NB4 (cell line): Measurements from ENCODE around the gene ABLIM1.

Source experiments
- DNase-seq: peaks from one replicate; pipeline ENCODE4 v3.0.0; 2010; ENCODE audit warnings: low read depth
- H3K4me3 ChIP-seq: one replicate; pipeline ENCODE4 v1.5.1; 2011; ENCODE audit warnings: mild to moderate bottlenecking, low read depth, low read length, moderate library complexity
- MYC ChIP-seq: IDR thresholded peaks from 2 replicates; pipeline ENCODE4 v1.6.1; 2011; ENCODE audit warnings: low read depth, low read length
- POLR2A ChIP-seq: IDR thresholded peaks from 2 replicates; pipeline ENCODE4 v1.6.1; 2011; ENCODE audit warnings: mild to moderate bottlenecking; ENCODE audit not compliant: insufficient read length; ENCODE audit errors: extremely low read depth
- TF ChIP-seq, protein P1 (sequence below): IDR thresholded peaks from one replicate; pipeline ENCODE4 v1.5.1; 2012; ENCODE audit warnings: low read depth, low read length
- TF ChIP-seq, protein P2 (sequence below): IDR thresholded peaks from 2 replicates; pipeline ENCODE4 v1.6.1; 2011; ENCODE audit warnings: low read depth, low read length

Gene ABLIM1

DNA sequence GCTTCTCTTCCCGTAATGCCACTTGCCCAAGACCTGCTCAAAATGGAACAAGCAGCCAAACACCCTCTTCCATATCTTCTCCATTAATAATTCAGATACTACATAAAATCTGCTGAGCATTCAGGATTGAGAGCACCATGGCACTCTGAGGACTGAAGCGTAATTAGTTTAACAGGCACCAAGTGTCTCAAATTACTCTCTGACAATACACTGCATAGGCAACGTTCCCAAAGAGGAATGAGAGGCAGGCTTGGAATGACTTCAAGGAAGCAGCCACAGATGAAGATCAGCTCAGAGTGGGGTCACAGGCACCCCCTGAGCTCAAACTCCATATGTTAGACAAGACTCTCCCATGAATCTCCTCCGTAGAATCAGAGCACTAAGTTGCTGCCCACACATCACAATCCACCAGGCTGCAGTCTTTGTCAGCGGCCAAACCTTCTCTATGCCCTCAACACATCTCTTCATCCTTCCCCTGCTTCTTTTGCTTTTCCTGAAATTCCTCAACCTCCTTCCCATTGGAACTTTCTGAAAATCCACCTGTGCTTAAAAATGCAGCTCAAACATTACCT lies 4.7 kb upstream of the ABLIM1 start:
- no peak for DNase-seq

DNA sequence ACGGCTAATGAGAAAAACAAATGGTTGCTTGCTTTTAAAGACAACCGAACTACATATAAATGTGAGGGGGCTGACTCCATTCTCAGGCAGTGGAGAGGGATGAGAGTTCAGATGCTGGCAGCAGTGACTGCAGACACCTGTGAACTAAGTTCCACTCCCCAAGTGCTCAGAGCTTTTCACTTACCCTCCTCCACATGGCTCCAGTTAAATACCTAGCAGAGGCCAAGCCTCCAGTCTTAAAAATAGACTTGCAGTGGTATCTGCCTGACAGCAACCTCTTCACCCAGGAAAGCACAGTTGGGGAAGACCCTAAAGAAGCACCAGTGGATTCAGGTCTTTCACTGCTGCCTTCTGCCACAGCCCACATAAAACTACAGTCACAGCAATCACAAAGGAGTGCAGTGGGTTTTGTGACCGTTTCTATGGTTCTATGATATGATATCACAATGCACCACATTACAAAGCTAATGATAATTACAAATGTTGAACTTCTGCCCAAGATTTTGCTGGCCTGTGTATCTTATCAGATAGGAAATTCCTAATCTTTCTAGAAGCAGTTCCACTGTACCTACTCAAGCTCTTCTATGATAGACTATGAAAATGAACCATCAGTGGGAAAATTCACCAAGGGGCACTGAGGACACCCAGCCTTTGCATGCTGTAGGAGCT lies 3.3 kb upstream of the ABLIM1 start:
- no peak for TF ChIP-seq POLR2A
- TF ChIP-seq, protein P1, sequence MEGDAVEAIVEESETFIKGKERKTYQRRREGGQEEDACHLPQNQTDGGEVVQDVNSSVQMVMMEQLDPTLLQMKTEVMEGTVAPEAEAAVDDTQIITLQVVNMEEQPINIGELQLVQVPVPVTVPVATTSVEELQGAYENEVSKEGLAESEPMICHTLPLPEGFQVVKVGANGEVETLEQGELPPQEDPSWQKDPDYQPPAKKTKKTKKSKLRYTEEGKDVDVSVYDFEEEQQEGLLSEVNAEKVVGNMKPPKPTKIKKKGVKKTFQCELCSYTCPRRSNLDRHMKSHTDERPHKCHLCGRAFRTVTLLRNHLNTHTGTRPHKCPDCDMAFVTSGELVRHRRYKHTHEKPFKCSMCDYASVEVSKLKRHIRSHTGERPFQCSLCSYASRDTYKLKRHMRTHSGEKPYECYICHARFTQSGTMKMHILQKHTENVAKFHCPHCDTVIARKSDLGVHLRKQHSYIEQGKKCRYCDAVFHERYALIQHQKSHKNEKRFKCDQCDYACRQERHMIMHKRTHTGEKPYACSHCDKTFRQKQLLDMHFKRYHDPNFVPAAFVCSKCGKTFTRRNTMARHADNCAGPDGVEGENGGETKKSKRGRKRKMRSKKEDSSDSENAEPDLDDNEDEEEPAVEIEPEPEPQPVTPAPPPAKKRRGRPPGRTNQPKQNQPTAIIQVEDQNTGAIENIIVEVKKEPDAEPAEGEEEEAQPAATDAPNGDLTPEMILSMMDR: no peak
- TF ChIP-seq MYC: no peak
- TF ChIP-seq, protein P2, sequence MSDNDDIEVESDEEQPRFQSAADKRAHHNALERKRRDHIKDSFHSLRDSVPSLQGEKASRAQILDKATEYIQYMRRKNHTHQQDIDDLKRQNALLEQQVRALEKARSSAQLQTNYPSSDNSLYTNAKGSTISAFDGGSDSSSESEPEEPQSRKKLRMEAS: no peak
- no peak for DNase-seq
- H3K4me3 ChIP-seq: no peak overlapping the region

More for the DNA sequence above, 4.7 kb upstream of the ABLIM1 start:
- no peak overlapping the region for H3K4me3 ChIP-seq
- TF ChIP-seq POLR2A (no peak), MYC (no peak)
- TF ChIP-seq, protein P2: no peak
- TF ChIP-seq, protein P1: no peak

DNA sequence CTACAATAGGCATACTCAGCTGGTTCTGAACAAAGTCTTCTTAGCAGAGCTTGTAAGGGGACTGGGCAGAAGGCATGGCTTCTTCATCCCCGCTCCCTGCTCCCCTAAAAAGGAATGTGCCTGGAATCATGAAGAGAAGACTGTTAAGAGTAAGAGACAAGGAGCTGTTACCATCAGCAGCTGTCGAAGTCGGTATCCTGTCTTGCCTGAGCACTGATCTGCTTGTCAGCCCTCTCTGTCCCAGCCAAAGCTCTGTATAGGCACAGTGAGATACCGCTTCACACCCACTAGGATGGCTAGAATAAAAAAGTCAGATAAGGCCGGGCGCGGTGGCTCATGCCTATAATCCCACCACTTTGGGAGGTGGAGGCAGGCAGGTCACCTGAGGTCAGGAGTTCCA lies 2.4 kb downstream of the ABLIM1 start:
- DNase-seq: no peak
- H3K4me3 ChIP-seq: no peak overlapping the region
- TF ChIP-seq MYC: no peak
- TF ChIP-seq, protein P1: no peak
- TF ChIP-seq POLR2A: no peak

DNA sequence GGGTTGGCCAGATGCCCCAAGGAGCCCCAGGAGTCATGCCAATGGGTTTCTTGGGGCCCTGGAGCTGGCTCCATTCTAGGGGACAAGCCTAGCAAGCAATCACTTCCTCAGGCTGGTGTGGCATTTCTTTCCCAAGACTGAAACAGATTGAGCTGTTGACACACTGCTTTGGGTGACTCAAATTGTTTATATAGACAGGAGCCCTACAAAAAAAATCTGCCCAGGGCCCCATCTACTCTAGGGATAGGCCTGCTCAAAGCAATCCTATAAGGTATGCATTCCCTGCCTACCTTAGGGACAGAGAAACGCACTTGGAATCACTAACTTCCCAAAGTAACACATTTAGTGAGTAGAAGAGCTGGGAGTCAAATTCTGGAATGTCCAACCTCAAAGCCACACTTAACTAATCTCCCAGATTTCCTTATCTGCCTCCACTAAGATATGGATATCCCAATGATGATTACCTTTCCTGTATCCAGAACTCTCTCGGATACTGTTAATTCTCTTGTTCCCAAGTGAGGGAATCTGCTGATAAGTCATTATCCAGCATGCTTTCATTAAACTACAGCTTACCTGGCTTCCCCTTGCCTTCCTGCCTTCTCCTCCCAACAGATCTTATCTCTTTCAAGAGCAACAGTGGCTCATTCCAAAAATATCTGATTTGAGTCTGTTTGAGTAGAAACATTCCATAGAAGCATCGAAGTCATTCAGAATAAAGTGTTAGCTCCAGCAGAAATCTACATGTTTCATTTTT lies 3.1 kb downstream of the ABLIM1 start:
- no peak overlapping the region for H3K4me3 ChIP-seq
- no peak for DNase-seq
- TF ChIP-seq MYC: no peak
- TF ChIP-seq, protein P1: no peak
- TF ChIP-seq, protein P2: no peak
- TF ChIP-seq POLR2A: no peak

DNA sequence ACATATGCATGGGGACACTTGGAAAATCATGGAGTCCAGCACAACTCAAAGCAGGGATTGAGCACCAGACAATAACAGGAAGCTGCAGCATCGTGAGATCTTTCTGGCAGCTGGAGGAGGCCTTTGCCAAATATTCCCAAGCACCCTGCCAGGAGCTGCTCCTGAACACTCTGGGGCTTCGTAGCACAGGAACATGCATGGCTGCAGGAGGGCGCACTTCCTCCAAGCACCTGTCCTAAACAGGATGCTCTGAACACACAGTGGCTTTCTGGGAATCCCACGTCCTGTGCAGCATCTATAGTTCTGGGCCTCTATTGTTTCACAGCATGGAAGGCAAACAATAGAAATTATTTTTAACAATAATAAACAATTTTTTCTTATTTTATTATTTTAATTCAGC lies 4.1 kb downstream of the ABLIM1 start:
- DNase-seq: no peak

More for the DNA sequence above, 4.1 kb downstream of the ABLIM1 start:
- TF ChIP-seq, protein P1: no peak
- TF ChIP-seq POLR2A: no peak
- TF ChIP-seq MYC: no peak
- TF ChIP-seq, protein P2: no peak
- no peak overlapping the region for H3K4me3 ChIP-seq
